EH (cell line): Measurements from ENCODE around the gene LRRN4.
"Not testable (repeated sequence)": the region's sequence is repeated elsewhere in the genome, so short reads cannot be mapped to it uniquely, and the experiment has no call there.

ENCODE experiments used
- DNase-seq: peaks from one replicate; pipeline ENCODE4 v3.0.0-alpha.2; 2015; ENCODE audit warnings: low read depth

The LRRN4 gene

GRCh38 chr20:6058684-6059295 lies 4.9 kb upstream of the LRRN4 start:
- DNase-seq: no peak

- no peak for DNase-seq
Measured at GRCh38 chr20:6057691-6058090, 3.8 kb upstream of the LRRN4 start.

- no peak for DNase-seq
Measured at GRCh38 chr20:6057139-6057538, 3.3 kb upstream of the LRRN4 start.

- no peak for DNase-seq
Measured at GRCh38 chr20:6055981-6056569, 2.2 kb upstream of the LRRN4 start.

GRCh38 chr20:6055161-6055783 lies 1.4 kb upstream of the LRRN4 start:
- DNase-seq: no peak

GRCh38 chr20:6054689-6055051 lies 810 bp upstream of the LRRN4 start:
- not testable (repeated sequence) for DNase-seq

GRCh38 chr20:6053064-6053775 lies 640 bp downstream of the LRRN4 start:
- DNase-seq: no peak

- peak; percentile 69 for DNase-seq
Measured at GRCh38 chr20:6051505-6051904, 2.4 kb downstream of the LRRN4 start.

GRCh38 chr20:6048391-6048790 lies 5.5 kb downstream of the LRRN4 start:
- no peak for DNase-seq

- DNase-seq: no peak
Measured at GRCh38 chr20:6046432-6046831, 7.4 kb downstream of the LRRN4 start.

- peak; percentile 41 for DNase-seq
Measured at GRCh38 chr20:6045566-6045965, 8.3 kb downstream of the LRRN4 start.

GRCh38 chr20:6044115-6044514 lies 9.7 kb downstream of the LRRN4 start:
- no peak for DNase-seq

GRCh38 chr20:6041808-6042265 lies 12.0 kb downstream of the LRRN4 start:
- no peak for DNase-seq

GRCh38 chr20:6040958-6041807 lies 12.7 kb downstream of the LRRN4 start:
- DNase-seq: no peak

GRCh38 chr20:6040540-6040939 lies 13.3 kb downstream of the LRRN4 start:
- no peak for DNase-seq

- DNase-seq: no peak
Measured at GRCh38 chr20:6039766-6040165, 14.1 kb downstream of the LRRN4 start.

- DNase-seq: no peak
Measured at GRCh38 chr20:6038256-6038655, 15.6 kb downstream of the LRRN4 start.

GRCh38 chr20:6037082-6037481 lies 16.8 kb downstream of the LRRN4 start:
- no peak for DNase-seq

- DNase-seq: no peak
Measured at GRCh38 chr20:6036213-6036612, 17.6 kb downstream of the LRRN4 start.

GRCh38 chr20:6034134-6034969 lies 19.5 kb downstream of the LRRN4 start:
- DNase-seq: peak; percentile 61

- DNase-seq: not testable (repeated sequence)
Measured at GRCh38 chr20:6032907-6033306, 21.0 kb downstream of the LRRN4 start.
